ENCODE measurements around the gene GBP1.

The GBP1 gene

GRCh38 chr1:89005286-89006151 lies 59.5 kb downstream of the GBP1 start:
- DNase-seq, result no peak

Data from NCI-H2171 (cell line).